ENCODE data around the gene FOXQ1. TPM values are rescaled to one million over a fixed set of nuclear protein-coding genes. Genes with fewer than 3 reads are reported as not detected.

Gene FOXQ1
- total and polyA plus RNA-seq, 2 donors (not counting 3 experiments of a cell fraction or from before 2014, with no cell fraction given) = not detected

GRCh38 chr6:1315201-1315559, 3.3 kb downstream of the FOXQ1 start:
- Histone ChIP-seq H3K9me1 (replicated peaks; ENCODE audit: control insufficient read depth, extremely low read depth, insufficient read depth, low read length) (no peaks in the 10 kb centered on the region), H3K4me1 (ENCODE audit: control insufficient read depth, extremely low read depth, insufficient read depth, low read length) (peaks cover 5% of the 10 kb centered on the region), H2AFZ (ENCODE audit: low read depth, low read length) (no peak overlapping the region), H4K20me1 (replicated peaks; ENCODE audit: control insufficient read depth, extremely low read depth, insufficient read depth, low read length) (no peaks in the 10 kb centered on the region), H3K36me3 (ENCODE audit: control insufficient read depth in 2 of 2, extremely low read depth in 1 of 2, insufficient read depth in 2 of 2, low read length in 2 of 2) (no peaks in the 10 kb centered on the region), H3K27ac (ENCODE audit: insufficient read depth, low read depth, low read length) (no peak overlapping the region), H3K27me3 (ENCODE audit: control insufficient read depth in 2 of 2, insufficient read depth in 2 of 2, low read length in 2 of 2) (peaks cover 39 to 59% of the 10 kb centered on the region in 2 experiments), H3K9ac (replicated peaks; ENCODE audit: extremely low read depth, insufficient read depth, low read length) (no peak overlapping the region), H3K9me3 (replicated peaks; ENCODE audit: control insufficient read depth, insufficient read depth, low read length) (no peaks in the 10 kb centered on the region), H3K4me2 (ENCODE audit: insufficient read depth, low read length) (no peak overlapping the region), H3K79me2 (ENCODE audit: control insufficient read depth, insufficient read depth, low read length) (no peaks in the 10 kb centered on the region), H3K4me3 (replicated peaks in 1 of 3; ENCODE audit: insufficient read depth in 1 of 3, low read depth in 1 of 3, low read length in 3 of 3) (no peak overlapping the region)
- intact Hi-C loops (cut with micrococcal nuclease) (loop anchor here (2.0 kb wide), 1 partner anchor 66 kb away; no protein-coding TSS in a partner anchor), dilution Hi-C loops (cut with MboI; ENCODE audit: extremely low pct_ligation_motif_present, low sequenced_read_pairs) (no loop called here)
- no peak for TF ChIP-seq MAX (IDR thresholded peaks at IDR 0.05; ENCODE audit: insufficient read depth, insufficient read length)
- TF ChIP-seq GATA2 (IDR thresholded peaks at IDR 0.05; ENCODE audit: insufficient read depth, insufficient read length, low read depth, low read length) = no peak
- no peak for TF ChIP-seq FOS (IDR thresholded peaks at IDR 0.05; ENCODE audit: borderline replicate concordance, insufficient read depth, low read length)
- no peak for TF ChIP-seq JUN (IDR thresholded peaks at IDR 0.05; ENCODE audit: borderline replicate concordance, insufficient read depth, insufficient read length, low read depth)
- TF ChIP-seq EZH2 (IDR thresholded peaks at IDR 0.05; ENCODE audit: borderline replicate concordance, low read depth, low read length, severe bottlenecking) = peak; percentile 51
- BruUV-seq (replicated peaks) = no TSS peak
- ChIA-PET CTCF (interaction anchor here (1.4 kb wide), 1 partner anchor 10 kb away, joined by 5 read pairs; no protein-coding TSS in a partner anchor), POLR2A (no interaction called here)
- FAIRE-seq (no peak), DNase-seq (ENCODE audit: low read depth, low spot score) (no peak)

- H3K9ac ChIP-seq (replicated peaks; ENCODE audit: extremely low read depth, insufficient read depth, low read length) = no peak overlapping the region
- TF ChIP-seq POLR2AphosphoS5 (IDR thresholded peaks at IDR 0.05; ENCODE audit: insufficient read depth, low read depth, low read length) (no peak), MYC (IDR thresholded peaks at IDR 0.05; ENCODE audit: low read depth, low read length) (no peak), MAX (IDR thresholded peaks at IDR 0.05; ENCODE audit: insufficient read depth, insufficient read length) (no peak), JUN (IDR thresholded peaks at IDR 0.05; ENCODE audit: borderline replicate concordance, insufficient read depth, insufficient read length, low read depth) (no peak), CTCF (IDR thresholded peaks at IDR 0.05; ENCODE audit: extremely low read depth in 1 of 2, insufficient read depth in 1 of 2, low read depth in 1 of 2, low read length in 2 of 2) (no peak), EZH2 (IDR thresholded peaks at IDR 0.05; ENCODE audit: borderline replicate concordance, low read depth, low read length, severe bottlenecking) (no peak), FOS (IDR thresholded peaks at IDR 0.05; ENCODE audit: borderline replicate concordance, insufficient read depth, low read length) (no peak), GATA2 (IDR thresholded peaks at IDR 0.05; ENCODE audit: insufficient read depth, insufficient read length, low read depth, low read length) (no peak), POLR2A (IDR thresholded peaks at IDR 0.05; ENCODE audit: low read depth, low read length) (no peak)
- H3K4me2 ChIP-seq (ENCODE audit: insufficient read depth, low read length) = no peak overlapping the region
- no peaks in the 10 kb centered on the region for H3K36me3 ChIP-seq (ENCODE audit: control insufficient read depth in 2 of 2, extremely low read depth in 1 of 2, insufficient read depth in 2 of 2, low read length in 2 of 2)
- DNase-seq (ENCODE audit: low read depth, low spot score) (no peak), FAIRE-seq (no peak)
- dilution Hi-C loops (cut with MboI; ENCODE audit: extremely low pct_ligation_motif_present, low sequenced_read_pairs) = no loop called here
- H3K27me3 ChIP-seq (ENCODE audit: control insufficient read depth in 2 of 2, insufficient read depth in 2 of 2, low read length in 2 of 2) = peaks cover 33 to 53% of the 10 kb centered on the region in 2 experiments
- no peaks in the 10 kb centered on the region for H4K20me1 ChIP-seq (replicated peaks; ENCODE audit: control insufficient read depth, extremely low read depth, insufficient read depth, low read length)
- H3K9me3 ChIP-seq (replicated peaks; ENCODE audit: control insufficient read depth, insufficient read depth, low read length) = no peaks in the 10 kb centered on the region
- no peaks in the 10 kb centered on the region for H3K79me2 ChIP-seq (ENCODE audit: control insufficient read depth, insufficient read depth, low read length)
- no peak overlapping the region for H3K4me3 ChIP-seq (replicated peaks in 1 of 3; ENCODE audit: insufficient read depth in 1 of 3, low read depth in 1 of 3, low read length in 3 of 3)
- intact Hi-C loops (cut with micrococcal nuclease) = loop anchor here (2.0 kb wide), 1 partner anchor 65 kb away; no protein-coding TSS in a partner anchor
- CTCF ChIA-PET = interaction anchor here (0.8 to 1.4 kb wide), 2 partner anchors 10 to 723 kb away, joined by 3 to 5 read pairs; no protein-coding TSS in a partner anchor
- H2AFZ ChIP-seq (ENCODE audit: low read depth, low read length) = no peak overlapping the region
- POLR2A ChIA-PET = no interaction called here
- peaks cover 5% of the 10 kb centered on the region for H3K4me1 ChIP-seq (ENCODE audit: control insufficient read depth, extremely low read depth, insufficient read depth, low read length)
- H3K27ac ChIP-seq (ENCODE audit: insufficient read depth, low read depth, low read length) = no peak overlapping the region
- no TSS peak for BruUV-seq (replicated peaks)
- H3K9me1 ChIP-seq (replicated peaks; ENCODE audit: control insufficient read depth, extremely low read depth, insufficient read depth, low read length) = no peaks in the 10 kb centered on the region
Measured at GRCh38 chr6:1315560-1316386, 3.9 kb downstream of the FOXQ1 start.

All from endothelial cell of umbilical vein (primary cell).